Measurements from ENCODE around the gene FGFBP1. TPM values are rescaled to one million over a fixed set of nuclear protein-coding genes. Genes with fewer than 3 reads are reported as not detected.

Gene FGFBP1
- total and polyA plus RNA-seq, 2 donors (not counting 3 experiments of a cell fraction or from before 2014, with no cell fraction given), result not detected

- FAIRE-seq (no peak), DNase-seq (ENCODE audit: low read depth, low spot score) (no peak)
- no peaks in the 10 kb centered on the region for H4K20me1 ChIP-seq (replicated peaks; ENCODE audit: control insufficient read depth, extremely low read depth, insufficient read depth, low read length)
- peaks cover 10% of the 10 kb centered on the region for H3K4me1 ChIP-seq (ENCODE audit: control insufficient read depth, extremely low read depth, insufficient read depth, low read length)
- H3K79me2 ChIP-seq (ENCODE audit: control insufficient read depth, insufficient read depth, low read length), result no peaks in the 10 kb centered on the region
- H3K9me1 ChIP-seq (replicated peaks; ENCODE audit: control insufficient read depth, extremely low read depth, insufficient read depth, low read length), result no peaks in the 10 kb centered on the region
- BruUV-seq (replicated peaks), result no TSS peak
- H3K4me2 ChIP-seq (ENCODE audit: insufficient read depth, low read length), result no peak overlapping the region
- POLR2A ChIA-PET, result no interaction called here
- no peaks in the 10 kb centered on the region for H3K36me3 ChIP-seq (ENCODE audit: control insufficient read depth in 2 of 2, extremely low read depth in 1 of 2, insufficient read depth in 2 of 2, low read length in 2 of 2)
- H3K27ac ChIP-seq (ENCODE audit: insufficient read depth, low read depth, low read length), result no peak overlapping the region
- CTCF ChIA-PET, result interaction anchor here (4.9 kb wide), 1 partner anchor 32 kb away, joined by 20 read pairs; no protein-coding TSS in a partner anchor
- no peak overlapping the region for H3K4me3 ChIP-seq (replicated peaks in 1 of 3; ENCODE audit: insufficient read depth in 1 of 3, low read depth in 1 of 3, low read length in 3 of 3)
- no peak overlapping the region for H3K9ac ChIP-seq (replicated peaks; ENCODE audit: extremely low read depth, insufficient read depth, low read length)
- H3K27me3 ChIP-seq (ENCODE audit: control insufficient read depth in 2 of 2, insufficient read depth in 2 of 2, low read length in 2 of 2), result no peaks in the 10 kb centered on the region
- intact Hi-C loops (cut with micrococcal nuclease) (no loop called here), dilution Hi-C loops (cut with MboI; ENCODE audit: extremely low pct_ligation_motif_present, low sequenced_read_pairs) (no loop called here)
- no peak overlapping the region for H2AFZ ChIP-seq (ENCODE audit: low read depth, low read length)
- TF ChIP-seq JUN (IDR thresholded peaks at IDR 0.05; ENCODE audit: borderline replicate concordance, insufficient read depth, insufficient read length, low read depth) (no peak), MAX (IDR thresholded peaks at IDR 0.05; ENCODE audit: insufficient read depth, insufficient read length) (no peak)
- no peaks in the 10 kb centered on the region for H3K9me3 ChIP-seq (replicated peaks; ENCODE audit: control insufficient read depth, insufficient read depth, low read length)
Observed at GRCh38 chr4:15914736-15915135, 23.8 kb downstream of the FGFBP1 start.

- Histone ChIP-seq H2AFZ (ENCODE audit: low read depth, low read length) (no peak overlapping the region), H3K36me3 (ENCODE audit: control insufficient read depth in 2 of 2, extremely low read depth in 1 of 2, insufficient read depth in 2 of 2, low read length in 2 of 2) (no peaks in the 10 kb centered on the region), H3K9me3 (replicated peaks; ENCODE audit: control insufficient read depth, insufficient read depth, low read length) (no peaks in the 10 kb centered on the region), H4K20me1 (replicated peaks; ENCODE audit: control insufficient read depth, extremely low read depth, insufficient read depth, low read length) (no peaks in the 10 kb centered on the region), H3K27ac (ENCODE audit: insufficient read depth, low read depth, low read length) (no peak overlapping the region), H3K4me2 (ENCODE audit: insufficient read depth, low read length) (no peak overlapping the region), H3K27me3 (ENCODE audit: control insufficient read depth in 2 of 2, insufficient read depth in 2 of 2, low read length in 2 of 2) (no peaks in the 10 kb centered on the region), H3K4me1 (ENCODE audit: control insufficient read depth, extremely low read depth, insufficient read depth, low read length) (peaks cover 10% of the 10 kb centered on the region), H3K79me2 (ENCODE audit: control insufficient read depth, insufficient read depth, low read length) (no peaks in the 10 kb centered on the region), H3K9me1 (replicated peaks; ENCODE audit: control insufficient read depth, extremely low read depth, insufficient read depth, low read length) (no peaks in the 10 kb centered on the region), H3K4me3 (replicated peaks in 1 of 3; ENCODE audit: insufficient read depth in 1 of 3, low read depth in 1 of 3, low read length in 3 of 3) (no peak overlapping the region), H3K9ac (replicated peaks; ENCODE audit: extremely low read depth, insufficient read depth, low read length) (no peak overlapping the region)
- TF ChIP-seq MAX (IDR thresholded peaks at IDR 0.05; ENCODE audit: insufficient read depth, insufficient read length) (no peak), POLR2AphosphoS5 (IDR thresholded peaks at IDR 0.05; ENCODE audit: insufficient read depth, low read depth, low read length) (no peak), POLR2A (IDR thresholded peaks at IDR 0.05; ENCODE audit: low read depth, low read length) (no peak)
- CTCF ChIA-PET, result interaction anchor here (1.3 to 4.9 kb wide), 3 partner anchors 32 to 42 kb away, joined by 15 to 20 read pairs (median 17); no protein-coding TSS in a partner anchor
- intact Hi-C loops (cut with micrococcal nuclease) (no loop called here), dilution Hi-C loops (cut with MboI; ENCODE audit: extremely low pct_ligation_motif_present, low sequenced_read_pairs) (no loop called here)
- DNase-seq (ENCODE audit: low read depth, low spot score) (no peak), FAIRE-seq (no peak)
- no TSS peak for BruUV-seq (replicated peaks)
- POLR2A ChIA-PET, result no interaction called here
Observed at GRCh38 chr4:15914291-15914690, 24.2 kb downstream of the FGFBP1 start.
